B cell (primary cell): Measurements from ENCODE around the gene NELL1.

Experiments
- EZH2 ChIP-seq: IDR thresholded peaks from 2 replicates; pipeline ENCODE4 v1.6.1; 2012; ENCODE audit warnings: borderline replicate concordance, low read depth, mild to moderate bottlenecking, moderate library complexity, low read length; ENCODE audit not compliant: insufficient read depth, poor library complexity, severe bottlenecking
- TF ChIP-seq, protein P1 (sequence below): fragments of 200-600 bp; IDR thresholded peaks from one replicate; pipeline ENCODE4 v1.8.0; 2022; ENCODE audit warnings: antibody characterized with exemption, mild to moderate bottlenecking

DNA sequence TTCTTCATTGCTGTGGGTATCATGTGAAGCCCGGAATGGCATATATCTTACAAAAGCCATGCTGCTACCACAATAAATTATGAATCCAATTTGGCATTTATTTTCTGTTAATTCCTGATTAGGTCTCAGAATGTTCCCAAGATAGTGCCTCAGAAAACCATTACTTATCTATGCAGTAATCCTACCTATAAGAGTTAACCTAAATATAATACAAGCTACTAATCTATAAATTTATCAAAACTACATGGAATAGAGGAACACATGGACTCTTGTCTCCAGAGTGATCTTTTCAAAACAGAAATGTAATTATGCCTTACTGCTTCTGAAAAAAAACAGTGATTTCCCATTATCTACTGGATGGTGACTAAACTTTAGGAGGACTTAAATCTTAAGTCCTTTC is 835.7 kb downstream of the NELL1 start:
- TF ChIP-seq, protein P1, sequence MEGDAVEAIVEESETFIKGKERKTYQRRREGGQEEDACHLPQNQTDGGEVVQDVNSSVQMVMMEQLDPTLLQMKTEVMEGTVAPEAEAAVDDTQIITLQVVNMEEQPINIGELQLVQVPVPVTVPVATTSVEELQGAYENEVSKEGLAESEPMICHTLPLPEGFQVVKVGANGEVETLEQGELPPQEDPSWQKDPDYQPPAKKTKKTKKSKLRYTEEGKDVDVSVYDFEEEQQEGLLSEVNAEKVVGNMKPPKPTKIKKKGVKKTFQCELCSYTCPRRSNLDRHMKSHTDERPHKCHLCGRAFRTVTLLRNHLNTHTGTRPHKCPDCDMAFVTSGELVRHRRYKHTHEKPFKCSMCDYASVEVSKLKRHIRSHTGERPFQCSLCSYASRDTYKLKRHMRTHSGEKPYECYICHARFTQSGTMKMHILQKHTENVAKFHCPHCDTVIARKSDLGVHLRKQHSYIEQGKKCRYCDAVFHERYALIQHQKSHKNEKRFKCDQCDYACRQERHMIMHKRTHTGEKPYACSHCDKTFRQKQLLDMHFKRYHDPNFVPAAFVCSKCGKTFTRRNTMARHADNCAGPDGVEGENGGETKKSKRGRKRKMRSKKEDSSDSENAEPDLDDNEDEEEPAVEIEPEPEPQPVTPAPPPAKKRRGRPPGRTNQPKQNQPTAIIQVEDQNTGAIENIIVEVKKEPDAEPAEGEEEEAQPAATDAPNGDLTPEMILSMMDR: no peak
- TF ChIP-seq EZH2: no peak
